ENCODE results near the gene ARHGAP10. TPM values are rescaled to one million over a fixed set of nuclear protein-coding genes. Genes with fewer than 3 reads are reported as not detected.
"Not testable (repeated sequence)": the region's sequence is repeated elsewhere in the genome, so short reads cannot be mapped to it uniquely, and the experiment has no call there.

ARHGAP10 gene
- polyA plus RNA-seq, 3 donors = 18.7 to 21.8 (median 21.2) TPM

DNA sequence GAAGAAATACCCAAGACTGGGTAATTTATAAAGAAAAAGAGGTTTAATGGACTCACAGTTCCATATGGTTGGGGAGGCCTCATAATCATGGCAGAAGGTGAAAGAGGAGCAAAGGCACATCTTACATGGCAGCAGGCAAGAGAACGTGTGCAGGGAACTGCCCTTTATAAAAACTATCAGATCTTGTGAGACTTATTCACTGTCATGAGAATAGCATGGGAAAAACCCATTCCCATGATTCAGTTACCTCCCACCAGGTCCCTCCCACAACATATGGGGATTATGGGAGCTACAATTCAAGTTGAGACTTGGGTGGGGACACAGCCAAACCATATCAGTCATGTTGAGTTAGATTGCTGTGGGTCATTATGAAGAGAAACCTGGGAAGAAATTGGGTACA lies 153.3 kb downstream of the ARHGAP10 start:
- not testable (repeated sequence) for DNase-seq (ENCODE audit: low read depth in 3 of 3, low spot score in 2 of 3)

DNA sequence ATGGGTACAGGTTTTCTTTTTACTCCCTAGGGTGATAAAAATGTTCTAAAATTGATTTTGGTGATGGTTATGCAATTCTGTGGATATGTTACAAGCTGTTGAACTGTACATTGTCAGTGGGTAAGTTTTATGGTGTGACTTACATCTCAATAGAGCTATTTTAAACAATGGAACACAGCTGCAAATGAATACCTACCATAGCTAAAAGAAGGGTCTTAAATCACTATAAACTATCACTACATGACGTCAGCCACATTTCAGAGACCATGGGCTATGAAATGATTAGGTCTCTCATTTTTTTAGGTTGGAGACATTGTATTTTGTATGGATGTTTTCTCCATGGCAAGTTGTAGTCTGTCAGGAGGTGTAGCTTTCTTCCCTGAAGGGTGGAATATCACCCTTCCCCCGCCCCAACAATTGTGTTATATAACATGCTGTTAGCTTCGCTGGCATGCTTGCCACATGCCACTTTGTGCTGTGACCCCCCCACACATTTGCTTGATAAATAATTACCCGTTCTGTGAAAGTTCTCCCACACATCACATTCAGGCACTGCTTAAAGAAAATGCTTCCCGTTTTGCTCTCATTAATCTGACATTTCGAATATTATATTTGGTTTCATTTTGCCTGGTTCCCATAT lies 159.7 kb downstream of the ARHGAP10 start:
- DNase-seq (ENCODE audit: low read depth in 3 of 3, low spot score in 2 of 3) = no peak

DNA sequence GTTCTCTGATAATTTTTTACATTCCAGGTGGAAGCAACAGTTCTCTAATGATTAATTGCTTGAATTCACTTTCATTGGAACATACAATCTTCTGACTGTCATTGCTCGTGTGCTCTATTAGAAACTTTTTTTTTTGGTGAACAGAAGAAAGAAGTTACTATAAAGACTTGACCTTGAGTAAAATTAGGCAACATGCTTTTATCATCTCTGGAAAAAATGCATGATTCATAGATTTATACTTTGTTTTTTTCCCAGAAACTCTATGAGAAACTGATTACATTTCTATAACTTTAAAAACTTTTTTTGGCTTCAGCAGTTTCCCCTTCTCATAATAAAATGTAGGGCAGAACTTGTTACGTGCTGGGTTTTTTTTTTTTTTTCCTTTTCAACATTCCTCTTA lies 167.6 kb downstream of the ARHGAP10 start:
- DNase-seq (ENCODE audit: low read depth in 3 of 3, low spot score in 2 of 3) = no peak

DNA sequence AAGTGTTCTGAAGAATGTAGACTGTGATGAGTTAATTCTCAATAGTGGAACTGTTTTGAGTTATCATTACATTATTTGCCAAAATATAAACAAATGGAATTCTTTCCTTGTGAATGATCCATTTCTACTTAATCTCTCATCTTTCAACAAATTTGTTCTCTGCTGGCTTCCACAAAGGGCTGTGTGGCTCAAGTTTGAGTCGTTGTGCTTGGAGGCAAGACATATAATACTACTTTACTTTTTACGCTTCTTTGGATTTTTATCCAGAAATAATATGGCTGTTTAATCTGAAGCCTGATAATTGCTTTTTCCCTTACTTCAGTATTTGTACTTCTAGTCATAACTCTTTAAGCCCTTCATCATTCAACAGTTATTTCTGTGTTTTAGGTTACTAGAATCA lies 169.5 kb downstream of the ARHGAP10 start:
- DNase-seq (ENCODE audit: low read depth in 3 of 3, low spot score in 2 of 3) = no peak

DNA sequence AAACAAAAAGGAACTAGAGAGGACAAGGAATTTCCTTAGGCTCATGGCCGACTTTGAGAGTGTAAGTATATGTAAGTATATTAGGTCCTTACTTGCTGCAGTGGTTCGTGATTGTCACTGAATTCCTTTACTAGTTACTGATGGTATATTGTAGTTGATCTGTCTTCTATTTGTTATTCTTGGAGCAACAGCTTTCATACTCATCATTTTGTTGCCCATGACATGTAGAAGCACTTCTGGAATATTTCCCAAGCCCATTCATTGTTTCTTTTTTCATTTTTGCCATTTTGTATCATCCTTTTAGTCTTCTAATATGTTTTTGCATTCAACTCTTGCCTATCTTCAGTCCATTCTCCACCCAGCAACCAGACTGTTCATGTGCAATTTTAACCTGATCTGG lies 170.0 kb downstream of the ARHGAP10 start:
- no peak for DNase-seq (ENCODE audit: low read depth in 3 of 3, low spot score in 2 of 3)

DNA sequence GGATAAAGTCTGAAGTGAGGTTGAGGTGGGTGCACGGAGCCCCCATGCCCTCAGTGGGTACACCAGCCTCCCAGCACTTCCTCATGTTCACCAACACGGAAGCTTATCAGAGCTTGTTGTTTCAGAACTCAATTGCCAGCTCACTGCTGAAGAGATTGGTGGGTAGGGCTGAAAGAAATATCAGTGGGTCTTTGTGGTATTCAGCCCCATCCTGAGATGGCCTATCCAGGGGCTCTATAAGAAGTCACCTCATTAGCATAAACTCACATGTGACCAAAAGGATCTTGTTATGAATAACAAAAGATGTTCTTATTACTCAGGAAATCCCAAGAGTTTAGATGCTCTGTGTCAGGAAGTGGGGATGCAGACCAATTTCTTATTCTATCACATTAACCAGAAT lies 177.3 kb downstream of the ARHGAP10 start:
- no peak for DNase-seq (ENCODE audit: low read depth in 3 of 3, low spot score in 2 of 3)

DNA sequence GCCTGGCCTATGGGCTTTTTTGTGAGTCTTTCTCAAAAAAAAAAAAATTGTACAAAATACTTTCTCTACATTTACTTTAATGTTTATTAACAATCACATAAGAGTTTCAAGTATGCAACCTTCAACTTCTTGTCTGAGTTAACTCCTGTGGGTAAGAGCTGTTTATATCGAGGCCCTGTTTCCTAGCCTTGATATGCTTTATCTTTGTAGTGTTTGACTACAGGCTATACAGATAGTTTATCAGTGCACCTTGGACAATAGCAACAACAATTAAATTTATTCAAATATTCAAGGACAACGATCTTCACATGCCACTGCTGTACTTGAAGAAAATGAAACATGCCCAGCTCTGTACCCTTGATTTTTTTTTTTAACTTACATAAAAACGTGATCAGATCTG lies 178.4 kb downstream of the ARHGAP10 start:
- no peak for DNase-seq (ENCODE audit: low read depth in 3 of 3, low spot score in 2 of 3)

DNA sequence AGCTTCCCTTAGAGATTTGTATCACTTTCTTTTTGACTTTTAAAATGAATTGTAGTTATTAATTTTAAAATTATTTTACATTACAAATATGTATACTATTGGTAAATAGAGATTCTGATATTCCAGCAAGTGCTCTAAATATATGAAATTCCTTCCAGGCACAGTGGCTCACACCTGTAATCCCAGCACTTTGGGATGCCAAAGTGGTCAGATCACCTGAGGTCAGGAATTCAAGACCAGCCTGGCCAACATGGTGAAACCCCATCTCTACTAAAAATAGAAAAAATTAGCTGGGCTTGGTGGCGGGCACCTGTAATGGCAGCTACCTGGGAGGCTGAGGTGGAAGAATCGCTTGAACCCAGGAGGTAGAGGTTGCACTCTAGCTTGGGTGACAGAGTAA lies 180.2 kb downstream of the ARHGAP10 start:
- DNase-seq (ENCODE audit: low read depth in 3 of 3, low spot score in 2 of 3) = not testable (repeated sequence)

DNA sequence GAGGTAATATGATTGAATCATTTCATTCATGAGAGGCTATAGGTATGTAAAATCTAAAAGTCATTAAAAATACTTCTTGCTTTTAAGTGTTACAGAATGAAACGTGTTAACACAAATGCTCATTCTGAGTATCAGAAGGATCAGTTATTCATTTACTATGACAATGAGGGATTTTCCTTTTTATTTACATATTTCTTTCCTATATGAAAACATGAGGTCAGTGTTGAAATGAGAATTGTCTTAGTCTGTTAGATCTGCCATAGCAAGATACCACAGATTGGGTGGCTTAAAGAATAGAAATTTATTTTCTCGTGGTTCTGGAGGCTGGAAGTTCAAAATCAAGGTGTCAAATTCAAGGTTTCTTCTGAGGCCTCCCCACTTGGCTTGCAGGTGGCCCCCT lies 181.2 kb downstream of the ARHGAP10 start:
- DNase-seq (ENCODE audit: low read depth in 3 of 3, low spot score in 2 of 3) = no peak

DNA sequence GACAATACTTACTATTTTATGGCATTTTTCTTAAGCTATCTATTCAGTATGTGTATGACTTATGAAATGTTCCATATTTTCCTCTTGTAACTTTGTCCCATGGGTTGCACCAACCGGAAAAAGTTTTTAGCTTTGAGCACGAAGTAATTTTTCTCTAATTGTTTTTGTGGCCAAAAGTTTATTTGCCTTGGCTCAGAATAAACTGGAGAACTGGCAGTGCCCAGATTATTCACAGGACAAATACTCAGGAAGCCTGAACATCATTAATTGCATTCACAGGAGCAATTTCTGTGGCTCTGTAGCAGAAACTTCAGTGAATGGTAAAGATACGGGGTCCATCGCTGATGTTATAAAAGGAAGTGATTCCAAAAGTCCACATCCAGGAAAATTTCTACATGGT lies 184.5 kb downstream of the ARHGAP10 start:
- no peak for DNase-seq (ENCODE audit: low read depth in 3 of 3, low spot score in 2 of 3)

DNA sequence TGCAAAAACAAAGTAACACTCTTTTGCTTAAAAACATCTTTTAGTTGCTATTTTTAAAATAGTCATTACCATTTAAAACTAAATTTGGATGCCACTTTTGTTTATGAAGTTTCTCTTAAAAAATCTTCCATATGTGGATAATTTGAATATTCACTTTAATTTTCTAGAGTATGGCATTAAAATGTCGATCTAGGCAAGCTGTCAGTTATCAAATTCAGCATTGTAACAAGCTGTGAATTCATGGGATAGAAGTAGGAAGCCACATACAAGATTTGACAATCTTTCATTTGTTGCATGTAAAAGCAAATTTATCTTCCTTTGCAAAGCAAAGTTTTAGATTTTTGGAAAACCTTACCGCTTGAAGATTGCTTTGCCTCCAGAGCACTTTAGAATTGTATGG lies 191.5 kb downstream of the ARHGAP10 start:
- no peak for DNase-seq (ENCODE audit: low read depth in 3 of 3, low spot score in 2 of 3)

DNA sequence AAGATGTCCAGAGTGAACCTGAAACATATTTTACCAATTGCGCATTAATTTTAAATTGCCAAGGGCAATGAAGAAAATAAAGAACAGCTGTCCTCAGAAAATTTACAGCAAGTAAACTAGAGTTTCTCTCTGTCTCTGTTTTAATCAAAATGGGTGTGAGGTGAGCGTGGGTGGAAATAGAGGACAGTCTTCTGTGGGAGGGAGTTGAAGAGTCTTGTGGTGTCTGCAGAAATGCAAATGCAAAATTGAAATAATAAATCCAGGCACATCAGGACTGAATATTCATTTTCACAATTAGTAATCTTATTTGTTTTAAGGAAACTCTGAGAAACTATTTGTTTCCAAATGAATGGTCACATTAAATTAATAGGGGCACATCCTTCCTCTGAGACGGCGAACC lies 192.0 kb downstream of the ARHGAP10 start:
- DNase-seq (ENCODE audit: low read depth in 3 of 3, low spot score in 2 of 3) = no peak

DNA sequence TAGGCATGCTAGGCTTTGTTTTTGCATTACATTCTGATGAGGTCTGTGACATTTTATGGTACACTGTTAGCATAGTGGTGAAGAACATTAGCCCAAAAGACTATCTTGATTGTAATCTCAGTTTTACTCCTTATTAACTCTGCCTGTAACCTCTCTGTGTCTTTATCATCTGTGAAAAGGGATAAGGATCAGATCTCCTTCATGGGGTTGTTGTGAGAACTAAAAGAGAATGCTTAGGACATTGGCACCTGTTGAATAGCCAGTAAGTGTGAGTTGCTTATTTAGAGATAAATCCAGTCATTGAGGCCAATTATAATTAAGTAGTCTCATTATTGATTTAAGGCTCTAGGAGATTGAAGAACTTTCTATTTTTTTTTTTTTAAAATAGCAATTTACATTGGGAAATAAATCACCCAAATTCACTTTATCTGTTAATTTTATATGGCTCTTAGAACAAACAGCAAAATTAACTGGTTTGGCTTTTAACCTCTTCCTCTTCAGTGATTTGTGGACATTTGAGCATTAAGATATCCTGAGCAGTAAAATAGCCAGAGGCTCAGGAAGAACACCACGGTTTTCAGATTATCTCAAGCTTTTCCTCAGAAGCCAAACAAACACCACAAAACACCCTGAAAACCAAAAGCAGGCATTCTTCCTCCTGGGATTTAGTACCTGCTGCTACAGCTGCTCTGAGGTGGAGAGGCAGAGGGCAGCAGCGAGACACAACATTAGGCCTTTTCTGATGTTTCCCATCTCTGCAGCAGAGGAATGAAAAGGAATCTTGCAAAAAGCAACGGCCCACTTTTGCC lies 192.9 kb downstream of the ARHGAP10 start:
- DNase-seq (ENCODE audit: low read depth in 3 of 3, low spot score in 2 of 3) = peak; percentile 14 to 36 (median 29)

DNA sequence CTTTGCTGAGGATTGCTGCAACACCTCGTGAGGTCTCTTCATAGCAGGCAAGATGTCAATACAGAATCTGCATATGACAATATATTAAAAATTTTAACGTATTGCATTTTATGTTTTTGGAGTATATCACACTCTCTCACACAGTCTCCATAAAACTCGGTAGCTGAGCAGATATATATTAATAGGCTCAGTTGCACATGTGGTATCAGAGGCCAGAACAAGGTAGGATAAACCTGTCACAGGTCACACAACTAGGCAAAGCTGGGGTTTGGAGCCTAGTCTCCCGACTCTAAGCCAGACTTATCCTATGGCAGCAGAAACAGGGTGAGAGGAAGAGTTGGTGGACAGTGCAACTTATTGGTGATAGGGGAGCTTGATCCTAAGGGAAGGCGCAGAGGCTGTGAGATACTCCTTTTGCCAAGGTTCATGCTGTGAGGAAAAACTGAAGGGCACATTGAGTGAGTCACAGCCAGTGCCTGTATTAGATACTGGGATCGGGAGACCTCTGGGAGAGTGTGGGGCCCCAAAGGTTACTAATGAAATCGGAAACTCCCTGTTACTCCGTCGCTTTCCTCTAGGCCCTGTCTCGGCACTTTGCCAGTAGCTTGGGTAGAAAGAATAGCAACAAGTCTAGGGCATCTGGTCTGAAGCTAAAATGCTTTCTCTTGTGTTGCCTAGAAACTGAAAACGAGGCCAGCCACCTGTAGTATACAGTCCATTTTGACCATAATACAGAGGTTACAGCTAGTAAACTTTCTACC lies 195.7 kb downstream of the ARHGAP10 start:
- DNase-seq (ENCODE audit: low read depth in 3 of 3, low spot score in 2 of 3) = no peak

DNA sequence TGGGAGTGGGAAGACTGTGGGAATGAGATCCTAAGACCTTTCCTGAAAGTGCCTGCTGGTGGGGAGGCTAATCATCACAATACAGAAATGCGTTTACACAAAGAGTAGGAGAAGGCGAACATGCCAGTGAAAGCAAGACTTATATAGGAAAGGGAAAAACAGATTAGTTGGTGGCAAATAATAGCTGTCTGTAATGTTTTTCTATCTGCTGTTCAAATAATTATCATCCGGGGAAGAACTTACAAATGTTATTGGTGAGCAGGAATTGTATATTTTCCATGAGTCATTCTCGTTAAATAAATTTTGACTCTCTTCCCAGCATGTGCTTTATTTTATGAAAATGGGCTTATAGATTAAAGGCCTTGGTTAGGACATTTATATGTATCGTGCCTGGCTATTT lies 196.5 kb downstream of the ARHGAP10 start:
- no peak for DNase-seq (ENCODE audit: low read depth in 3 of 3, low spot score in 2 of 3)

DNA sequence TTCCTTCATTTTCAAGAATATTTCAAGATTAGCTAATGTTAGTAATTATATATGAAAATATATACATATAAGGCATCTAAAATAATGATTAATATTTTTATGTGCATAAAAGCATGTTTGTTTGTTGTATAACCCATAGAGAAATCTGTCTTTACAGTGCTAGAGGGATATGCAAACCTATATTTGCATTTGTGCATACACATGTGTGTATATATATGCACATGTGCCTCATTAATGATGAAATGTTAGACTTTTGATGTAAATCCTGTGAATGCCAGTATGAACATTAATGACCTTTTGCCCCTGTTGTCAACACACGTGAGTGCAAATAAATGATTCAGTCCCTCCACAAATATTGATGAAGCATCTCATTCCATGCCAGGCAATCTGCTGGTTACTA lies 197.9 kb downstream of the ARHGAP10 start:
- no peak for DNase-seq (ENCODE audit: low read depth in 3 of 3, low spot score in 2 of 3)

DNA sequence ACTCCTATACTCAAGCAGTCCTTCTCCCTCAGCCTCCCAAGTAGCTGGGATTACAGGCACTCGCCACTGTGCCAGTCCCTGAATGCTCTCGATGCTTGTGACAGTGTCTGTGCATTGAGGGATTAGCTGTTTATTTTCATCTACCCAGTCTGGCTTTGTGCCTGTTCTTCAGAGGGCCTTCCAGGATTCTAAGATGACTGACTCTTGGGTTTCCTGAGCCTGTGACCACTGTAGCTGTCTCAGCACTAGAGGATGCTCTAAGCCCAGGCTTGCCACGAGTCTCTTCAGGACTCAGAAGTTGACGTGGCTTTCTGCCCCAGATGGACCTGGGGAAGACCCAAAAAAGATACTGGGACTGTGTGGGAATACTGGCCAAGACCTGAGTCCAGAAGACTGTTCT lies 201.4 kb downstream of the ARHGAP10 start:
- no peak for DNase-seq (ENCODE audit: low read depth in 3 of 3, low spot score in 2 of 3)

DNA sequence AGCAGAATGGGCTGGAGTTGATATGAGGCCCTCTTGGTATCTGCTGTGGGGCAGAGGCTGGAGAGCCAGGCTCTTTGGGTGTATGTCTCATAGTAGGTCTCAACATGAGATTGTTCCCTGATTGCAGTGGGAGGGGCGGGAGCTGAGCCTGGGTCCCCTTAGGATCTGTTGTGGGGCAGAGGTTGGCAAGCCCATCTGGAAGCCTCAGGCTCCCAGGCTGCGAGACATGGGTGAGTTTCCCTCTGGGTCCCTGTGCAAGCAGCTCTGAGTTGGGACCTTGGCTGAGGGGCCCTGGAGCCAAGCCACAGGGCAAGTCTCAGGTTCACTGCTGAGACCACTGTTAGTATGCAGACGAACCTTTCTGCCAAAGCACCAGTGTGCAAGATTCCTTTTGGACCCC lies 201.9 kb downstream of the ARHGAP10 start:
- DNase-seq (ENCODE audit: low read depth in 3 of 3, low spot score in 2 of 3) = no peak

DNA sequence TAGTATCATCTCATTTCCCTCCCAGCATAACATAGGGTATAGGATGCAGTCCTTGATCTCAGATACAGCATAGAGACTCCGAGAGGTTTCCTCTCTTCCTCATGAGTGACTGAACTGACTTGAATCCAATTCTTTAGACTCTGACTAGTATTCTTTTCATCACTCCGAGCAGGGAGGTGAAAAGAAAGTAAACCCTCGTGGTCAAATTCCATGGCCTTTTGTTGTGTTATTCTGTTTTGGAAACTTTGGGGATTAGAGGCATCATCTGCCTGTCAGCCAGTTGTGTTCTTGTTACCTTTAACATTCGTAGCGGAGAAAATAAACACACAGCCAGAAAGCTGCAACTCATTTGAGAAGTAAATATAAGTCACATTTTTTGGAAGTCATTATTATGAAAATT lies 206.6 kb downstream of the ARHGAP10 start:
- DNase-seq (ENCODE audit: low read depth in 3 of 3, low spot score in 2 of 3) = no peak

DNA sequence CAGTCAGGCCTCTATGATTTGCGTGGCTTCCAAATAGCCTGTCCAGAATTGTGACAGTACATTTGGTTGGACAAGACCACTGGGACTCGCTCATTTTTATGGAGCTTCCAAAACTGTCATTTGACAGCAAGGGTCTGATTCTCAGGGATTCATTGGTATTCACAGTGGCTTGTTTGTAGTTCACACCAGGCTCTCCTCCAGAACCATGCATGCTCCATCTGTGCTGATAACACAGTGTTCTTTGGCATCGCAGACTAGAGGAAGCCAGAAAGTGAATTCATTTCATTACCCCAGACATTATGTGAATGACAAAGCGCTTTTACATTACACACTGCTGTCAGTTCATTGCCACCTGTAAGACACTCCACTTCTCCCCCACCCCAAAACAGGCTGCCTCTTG lies 208.3 kb downstream of the ARHGAP10 start:
- no peak for DNase-seq (ENCODE audit: low read depth in 3 of 3, low spot score in 2 of 3)

DNA sequence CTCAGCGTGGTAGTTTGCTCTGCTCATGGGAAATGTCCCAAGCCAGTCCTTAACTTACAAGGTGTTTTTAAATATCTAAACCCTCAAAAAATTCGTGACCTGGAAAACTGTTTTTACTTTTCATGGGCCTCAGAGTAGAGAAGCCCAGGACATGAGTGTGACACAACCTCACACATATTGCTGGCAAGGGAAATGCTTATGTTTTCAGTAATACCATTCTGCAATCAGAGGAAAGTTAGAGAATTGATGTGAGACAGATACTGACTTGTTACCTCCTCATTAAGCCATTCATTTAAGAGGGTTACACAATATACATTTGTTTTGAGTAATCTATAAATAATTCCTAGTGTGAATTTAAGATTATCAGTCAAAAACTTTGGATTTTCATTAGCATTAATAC lies 209.5 kb downstream of the ARHGAP10 start:
- no peak for DNase-seq (ENCODE audit: low read depth in 3 of 3, low spot score in 2 of 3)

DNA sequence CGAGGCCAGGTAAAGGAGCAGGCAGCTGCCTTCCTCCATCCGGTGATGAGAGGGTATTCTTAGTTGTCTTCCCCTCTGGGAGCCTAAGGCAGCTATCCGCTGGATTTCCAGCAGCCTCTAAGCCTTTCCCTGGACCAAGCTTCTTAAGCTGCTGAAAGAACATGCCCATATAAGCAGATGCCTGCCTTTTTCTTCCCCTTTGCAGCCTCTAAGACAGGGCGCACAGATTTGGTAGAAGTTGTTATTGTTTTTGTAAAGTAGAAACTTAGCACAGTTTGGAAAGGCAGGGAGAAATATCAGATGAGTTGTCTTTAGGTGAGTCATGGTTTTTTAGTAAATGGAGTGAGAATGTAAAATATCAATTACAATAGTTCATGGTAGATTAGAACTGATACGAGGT lies 210.8 kb downstream of the ARHGAP10 start:
- no peak for DNase-seq (ENCODE audit: low read depth in 3 of 3, low spot score in 2 of 3)

Data from right renal cortex interstitium (tissue), 3 donors.